Coronary artery (tissue), 2 donors: Measurements from ENCODE around the gene CRTC3.

ENCODE experiments used
- DNase-seq: peaks from one replicate; pipeline ENCODE4 v3.0.0-alpha.2; 2017; ENCODE audit warnings: low spot score
- H3K27ac ChIP-seq, 2 donors: fragments of 200-600 bp; sonication (generic); one replicate each; pipeline ENCODE4 v1.5.1; 2016 to 2019
- H3K4me3 ChIP-seq: fragments of 200-600 bp; sonication (generic); 2 replicates; pipeline ENCODE4 v1.5.1; 2016; ENCODE audit warnings: mild to moderate bottlenecking, moderate library complexity
- CTCF ChIP-seq: fragments of 200-600 bp; sonication (generic); IDR thresholded peaks from one replicate; pipeline ENCODE4 v1.5.1; 2019; ENCODE audit warnings: antibody characterized with exemption

The CRTC3 gene

GRCh38 chr15:90646662-90647305, 117.1 kb downstream of the CRTC3 start:
- no peak for DNase-seq
- Histone ChIP-seq H3K27ac (peak overlapping the region in 1 of 2 donors; percentile 23), H3K4me3 (no peak overlapping the region)
- no peak for TF ChIP-seq CTCF

- Histone ChIP-seq H3K27ac (no peak overlapping the region), H3K4me3 (no peak overlapping the region)
- no peak for DNase-seq
- TF ChIP-seq CTCF = no peak
These were observed 117.6 kb downstream of the CRTC3 start for GRCh38 chr15:90647326-90647725.

GRCh38 chr15:90648137-90649070, 118.7 kb downstream of the CRTC3 start:
- TF ChIP-seq CTCF = peak; percentile 83
- DNase-seq = no peak
- H3K4me3 ChIP-seq = no peak overlapping the region
- peak overlapping the region in 1 of 2 donors; percentile 79 for H3K27ac ChIP-seq

DNA sequence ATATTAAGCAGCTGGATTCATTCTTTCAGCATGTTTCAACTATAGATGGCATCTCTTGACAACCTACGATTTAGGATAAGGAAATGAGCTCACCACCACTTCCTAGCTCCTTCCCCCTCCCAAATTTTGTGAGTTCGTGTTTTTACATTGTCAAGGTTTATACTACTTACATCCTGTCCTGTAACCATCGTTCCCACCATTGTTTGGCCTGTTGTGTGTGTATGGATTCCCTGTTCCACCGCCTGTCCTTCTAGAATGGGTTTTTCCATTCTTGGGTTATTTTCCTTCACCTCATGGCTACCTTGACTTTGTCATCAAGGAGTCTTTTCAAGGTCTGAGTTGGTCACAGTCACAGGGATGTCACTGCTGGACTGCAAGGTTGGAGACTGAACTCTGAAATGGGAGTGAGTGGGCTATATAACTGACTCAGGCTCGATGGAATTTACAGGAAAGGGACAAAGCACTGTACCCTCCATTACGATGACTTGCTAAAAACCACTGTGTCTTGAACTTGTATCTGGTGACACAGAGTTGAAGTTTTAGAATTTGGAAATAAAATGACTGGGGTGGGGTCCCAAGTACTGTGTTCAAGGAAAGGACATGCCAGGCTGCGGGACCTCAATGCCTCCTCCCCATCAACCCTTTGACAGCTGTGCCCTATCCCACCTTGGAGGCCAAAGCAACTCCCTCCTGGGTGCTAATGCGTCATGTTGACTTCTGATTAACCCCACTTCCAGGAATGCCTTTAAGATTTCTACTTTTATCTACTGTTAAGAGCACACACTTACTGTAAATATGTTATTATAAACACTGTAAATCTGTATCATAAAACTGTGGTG, 120.6 kb downstream of the CRTC3 start:
- no peak for DNase-seq
- no peak overlapping the region for H3K4me3 ChIP-seq
- TF ChIP-seq CTCF = no peak
- peak overlapping the region in 1 of 2 donors; percentile 38 for H3K27ac ChIP-seq

DNA sequence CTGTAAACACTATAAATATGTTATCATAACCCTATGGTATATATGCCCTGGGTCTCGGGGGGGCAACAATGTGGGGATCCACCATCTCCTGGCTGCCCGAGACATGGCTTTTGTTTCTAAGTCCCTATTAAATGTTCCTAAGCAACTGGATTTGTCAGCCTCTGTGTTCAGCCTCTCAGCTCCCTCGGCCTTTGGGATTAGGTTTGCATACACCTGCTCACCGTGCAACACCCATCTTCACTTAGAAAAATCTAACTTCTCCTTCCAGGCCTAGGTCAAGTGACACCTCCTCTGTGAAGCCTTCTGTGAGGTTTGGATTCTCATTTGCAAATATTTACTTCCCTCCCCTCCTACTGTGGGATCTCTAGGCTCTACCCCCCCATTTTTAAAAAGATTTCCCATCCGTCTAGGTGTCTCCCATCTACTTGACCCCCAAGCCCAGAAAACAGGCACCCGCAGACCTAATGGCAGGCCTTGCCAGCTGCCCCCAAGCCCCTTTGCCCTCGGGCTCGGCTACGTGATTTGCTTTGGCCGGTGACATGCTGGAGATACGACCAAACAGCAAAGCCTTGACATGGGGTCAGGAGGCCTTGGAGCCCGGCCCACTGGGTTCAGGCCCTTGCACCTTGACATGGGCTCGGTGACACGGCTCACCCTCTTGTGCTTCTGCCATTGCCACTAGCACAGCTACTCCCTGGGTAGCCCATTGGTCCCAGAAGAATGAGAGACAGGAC, 121.4 kb downstream of the CRTC3 start:
- DNase-seq = no peak
- no peak overlapping the region for H3K27ac ChIP-seq
- H3K4me3 ChIP-seq = no peak overlapping the region
- TF ChIP-seq CTCF = no peak
